OCI-LY3 (cell line): Measurements from ENCODE around the gene UBE2E2.

Experiments
- EZH2phosphoT487 ChIP-seq: fragments of 200-600 bp; shearing (Covaris generic); IDR thresholded peaks from 2 replicates; pipeline ENCODE4 v1.6.1; 2018; ENCODE audit warnings: antibody characterized with exemption, mixed run types, low read depth
- TF ChIP-seq, protein P1 (sequence below): fragments of 200-600, 300-600 bp; sonication (generic); IDR thresholded peaks from 2 replicates; pipeline ENCODE4 v1.5.1; 2014; ENCODE audit warnings: antibody characterized with exemption, low read length, low read depth

DNA sequence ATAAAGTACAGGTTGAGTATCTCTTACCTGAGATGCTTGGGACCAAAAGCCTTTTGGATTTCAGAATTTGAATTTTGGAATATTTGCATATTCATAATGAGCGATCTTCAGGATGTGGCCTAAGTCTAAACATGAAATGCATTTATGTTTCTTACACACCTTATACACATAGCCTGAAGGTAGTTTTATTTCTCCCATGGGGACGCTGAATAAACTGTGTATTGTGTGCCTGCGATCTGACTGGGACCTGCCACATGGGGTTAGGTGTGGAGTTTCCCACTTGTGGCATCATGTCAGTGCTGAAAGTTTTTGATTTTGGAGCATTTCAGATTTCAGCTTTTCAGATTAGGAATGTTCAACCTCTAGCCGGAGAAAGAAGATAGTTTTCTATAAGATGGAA is 35.5 kb downstream of the UBE2E2 start:
- TF ChIP-seq, protein P1, sequence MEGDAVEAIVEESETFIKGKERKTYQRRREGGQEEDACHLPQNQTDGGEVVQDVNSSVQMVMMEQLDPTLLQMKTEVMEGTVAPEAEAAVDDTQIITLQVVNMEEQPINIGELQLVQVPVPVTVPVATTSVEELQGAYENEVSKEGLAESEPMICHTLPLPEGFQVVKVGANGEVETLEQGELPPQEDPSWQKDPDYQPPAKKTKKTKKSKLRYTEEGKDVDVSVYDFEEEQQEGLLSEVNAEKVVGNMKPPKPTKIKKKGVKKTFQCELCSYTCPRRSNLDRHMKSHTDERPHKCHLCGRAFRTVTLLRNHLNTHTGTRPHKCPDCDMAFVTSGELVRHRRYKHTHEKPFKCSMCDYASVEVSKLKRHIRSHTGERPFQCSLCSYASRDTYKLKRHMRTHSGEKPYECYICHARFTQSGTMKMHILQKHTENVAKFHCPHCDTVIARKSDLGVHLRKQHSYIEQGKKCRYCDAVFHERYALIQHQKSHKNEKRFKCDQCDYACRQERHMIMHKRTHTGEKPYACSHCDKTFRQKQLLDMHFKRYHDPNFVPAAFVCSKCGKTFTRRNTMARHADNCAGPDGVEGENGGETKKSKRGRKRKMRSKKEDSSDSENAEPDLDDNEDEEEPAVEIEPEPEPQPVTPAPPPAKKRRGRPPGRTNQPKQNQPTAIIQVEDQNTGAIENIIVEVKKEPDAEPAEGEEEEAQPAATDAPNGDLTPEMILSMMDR: no peak
- no peak for TF ChIP-seq EZH2phosphoT487
